Astrocyte (in vitro differentiated cells and primary cell): ENCODE measurements around the gene OXNAD1.

Experiments used
- EZH2 ChIP-seq: IDR thresholded peaks from 2 replicates; pipeline ENCODE4 v1.6.1; 2012; ENCODE audit warnings: mild to moderate bottlenecking, low read length, inconsistent platforms; ENCODE audit not compliant: insufficient read depth
- TF ChIP-seq, protein P1 (sequence below): IDR thresholded peaks from 2 replicates; pipeline ENCODE4 v1.5.1; 2011; ENCODE audit warnings: low read depth, mild to moderate bottlenecking, inconsistent platforms, low read length, moderate library complexity; ENCODE audit not compliant: insufficient read depth

DNA sequence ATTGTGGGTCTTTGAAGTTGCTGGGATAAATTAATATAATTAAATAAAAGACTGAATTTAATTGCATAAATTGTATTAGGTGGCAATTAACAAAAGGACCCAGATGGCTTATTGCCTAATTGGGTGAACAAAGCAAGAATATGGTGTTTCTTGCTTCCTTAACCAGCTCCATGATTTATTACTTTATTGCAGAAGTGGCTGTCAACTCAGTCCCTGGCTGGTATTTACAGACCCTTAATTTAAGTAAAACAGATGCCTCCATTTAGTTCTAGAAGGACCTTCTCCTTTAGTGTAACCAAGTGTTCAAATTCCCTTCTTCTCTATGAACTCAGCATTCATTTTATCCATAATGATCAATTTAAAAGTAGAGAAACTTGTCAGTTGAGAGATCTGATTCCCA is 35.3 kb upstream of the OXNAD1 start:
- TF ChIP-seq, protein P1, sequence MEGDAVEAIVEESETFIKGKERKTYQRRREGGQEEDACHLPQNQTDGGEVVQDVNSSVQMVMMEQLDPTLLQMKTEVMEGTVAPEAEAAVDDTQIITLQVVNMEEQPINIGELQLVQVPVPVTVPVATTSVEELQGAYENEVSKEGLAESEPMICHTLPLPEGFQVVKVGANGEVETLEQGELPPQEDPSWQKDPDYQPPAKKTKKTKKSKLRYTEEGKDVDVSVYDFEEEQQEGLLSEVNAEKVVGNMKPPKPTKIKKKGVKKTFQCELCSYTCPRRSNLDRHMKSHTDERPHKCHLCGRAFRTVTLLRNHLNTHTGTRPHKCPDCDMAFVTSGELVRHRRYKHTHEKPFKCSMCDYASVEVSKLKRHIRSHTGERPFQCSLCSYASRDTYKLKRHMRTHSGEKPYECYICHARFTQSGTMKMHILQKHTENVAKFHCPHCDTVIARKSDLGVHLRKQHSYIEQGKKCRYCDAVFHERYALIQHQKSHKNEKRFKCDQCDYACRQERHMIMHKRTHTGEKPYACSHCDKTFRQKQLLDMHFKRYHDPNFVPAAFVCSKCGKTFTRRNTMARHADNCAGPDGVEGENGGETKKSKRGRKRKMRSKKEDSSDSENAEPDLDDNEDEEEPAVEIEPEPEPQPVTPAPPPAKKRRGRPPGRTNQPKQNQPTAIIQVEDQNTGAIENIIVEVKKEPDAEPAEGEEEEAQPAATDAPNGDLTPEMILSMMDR, result no peak
- no peak for TF ChIP-seq EZH2
